HG03175 (cell line): Measurements from ENCODE around the gene EI24.

Experiments
- ATAC-seq: cut with Tn5 transposase; IDR thresholded peaks from one replicate; pipeline ENCODE4 v1.9.1; 2021; ENCODE audit warnings: mild to moderate bottlenecking, moderate library complexity; ENCODE audit not compliant: unreplicated experiment

The EI24 gene

DNA sequence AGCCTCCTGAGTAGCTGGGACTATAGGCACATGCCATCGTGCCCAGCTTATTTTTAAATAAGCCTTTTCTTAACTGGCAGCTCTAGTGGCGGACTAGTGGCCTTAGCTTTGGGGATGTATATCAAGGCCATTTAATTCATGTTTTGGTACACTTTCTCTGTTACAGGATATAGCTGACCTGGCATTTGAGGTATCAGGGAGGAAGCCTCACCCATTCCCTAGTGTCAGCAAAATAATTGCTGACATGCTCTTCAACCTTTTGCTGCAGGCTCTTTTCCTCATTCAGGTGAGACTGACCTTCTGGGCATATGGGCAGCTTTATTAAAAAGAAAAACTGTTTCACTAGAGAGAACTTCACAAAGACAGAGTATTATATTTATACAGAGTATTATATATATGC is 9.5 kb downstream of the EI24 start:
- no peak for ATAC-seq

GRCh38 chr11:125579811-125580210 is 10.5 kb downstream of the EI24 start:
- no peak for ATAC-seq

- no peak for ATAC-seq
Measured at GRCh38 chr11:125583496-125583895, 14.2 kb downstream of the EI24 start.

DNA sequence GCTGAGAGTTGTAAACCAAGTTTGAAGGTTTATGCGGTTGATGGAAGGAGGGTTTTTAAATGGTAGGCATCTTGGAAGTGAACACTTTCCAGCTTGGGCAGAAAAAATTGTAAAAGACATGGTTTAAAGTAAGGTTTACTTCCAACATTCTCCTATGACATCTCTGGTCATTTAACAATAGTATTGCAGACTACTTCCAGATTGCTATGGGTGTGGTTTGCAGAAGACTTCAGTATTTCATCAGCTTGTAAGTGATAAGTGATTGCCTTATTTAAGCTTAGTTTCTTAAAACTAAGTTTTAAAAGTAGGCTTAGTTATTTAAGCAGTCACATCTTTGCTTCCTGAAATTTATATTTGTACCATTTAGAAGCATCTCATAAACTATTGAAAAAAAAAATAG is 16.2 kb downstream of the EI24 start:
- no peak for ATAC-seq

DNA sequence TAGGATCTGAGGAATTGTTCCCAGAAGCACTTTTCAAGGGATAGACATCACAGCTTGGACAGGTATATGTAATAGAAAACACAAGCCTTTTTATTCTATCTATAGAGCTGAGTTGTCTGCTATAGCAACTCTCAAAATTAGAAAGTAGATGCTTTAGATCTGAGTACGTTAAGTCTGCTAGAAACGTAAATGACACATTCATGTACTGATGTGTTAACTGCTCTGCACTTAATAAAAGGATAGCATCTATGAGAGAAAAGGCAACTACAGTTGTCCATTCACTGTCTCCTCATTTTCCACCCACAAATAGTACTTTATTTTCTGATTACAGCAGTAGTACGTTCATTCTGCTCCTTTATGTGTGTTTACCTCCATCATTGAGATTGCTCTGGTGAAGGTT is 17.3 kb downstream of the EI24 start:
- no peak for ATAC-seq

DNA sequence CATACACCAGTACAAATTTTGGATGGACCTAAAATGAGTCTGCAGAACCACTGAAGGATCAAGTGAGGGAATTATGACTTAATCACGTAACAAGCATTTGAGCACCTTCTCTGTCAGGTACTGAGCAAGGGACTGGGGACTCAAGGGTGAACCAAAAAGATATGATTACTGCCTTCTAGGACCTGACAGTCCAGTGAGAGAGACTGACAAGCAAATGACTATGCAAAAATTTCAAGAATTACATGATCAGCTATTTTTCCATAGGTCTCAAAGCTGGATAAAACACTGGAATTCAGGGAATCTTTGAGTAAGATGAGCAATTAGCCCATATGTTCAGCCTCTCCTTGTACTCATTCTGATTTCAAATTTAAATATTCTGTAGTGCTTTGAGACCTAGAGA is 18.2 kb downstream of the EI24 start:
- no peak for ATAC-seq

DNA sequence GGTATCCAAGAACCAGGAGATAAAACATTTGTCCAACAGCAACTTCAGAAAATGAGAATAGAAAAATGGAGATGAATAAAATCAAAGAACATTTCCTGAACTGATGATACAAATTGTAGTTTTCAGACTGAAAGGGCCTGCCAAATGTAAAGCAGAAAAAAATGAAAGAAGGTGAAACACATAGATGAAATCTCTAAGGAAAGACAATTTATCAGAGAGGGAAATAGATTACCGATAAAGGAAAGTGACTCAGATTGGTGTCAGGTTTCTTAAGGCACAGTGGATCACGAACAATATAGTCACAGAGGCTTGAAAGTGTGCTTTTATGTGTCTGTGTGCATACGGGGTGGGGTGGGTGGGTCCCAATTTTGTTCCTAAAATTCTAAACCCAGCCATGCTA is 19.2 kb downstream of the EI24 start:
- no peak for ATAC-seq

DNA sequence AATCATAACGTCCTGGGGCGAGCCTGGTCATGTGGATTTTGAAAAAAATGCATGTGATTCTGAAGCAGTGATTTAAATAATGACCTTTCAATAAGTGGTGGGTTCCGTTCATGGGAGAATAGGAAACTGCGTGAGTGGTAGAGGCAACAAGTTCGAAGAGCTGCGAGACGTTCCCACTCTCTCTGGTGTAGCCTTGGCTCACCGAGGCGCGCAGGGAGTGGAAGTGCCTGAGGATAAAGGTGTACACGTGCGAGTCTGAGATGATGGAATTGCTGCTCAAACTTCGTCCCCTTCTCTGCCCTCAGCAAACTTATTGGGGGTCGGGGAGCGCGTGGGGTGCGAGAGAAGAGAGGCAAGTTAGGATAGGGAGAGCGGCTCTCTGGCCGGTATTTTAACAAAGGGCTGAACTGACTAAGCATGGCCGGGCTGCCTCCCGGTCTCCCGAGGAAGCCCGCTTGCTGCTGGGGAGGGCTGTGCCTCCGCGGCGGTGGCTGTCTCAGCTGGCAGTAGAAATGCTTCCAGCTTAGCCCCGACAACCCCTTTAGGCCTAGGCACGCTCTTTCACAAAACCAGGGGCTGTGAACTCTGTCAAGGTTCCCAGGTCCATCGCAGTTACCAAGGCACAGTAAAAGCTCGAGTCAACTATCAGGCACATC is 22.5 kb downstream of the EI24 start:
- ATAC-seq, result peak; percentile 25

DNA sequence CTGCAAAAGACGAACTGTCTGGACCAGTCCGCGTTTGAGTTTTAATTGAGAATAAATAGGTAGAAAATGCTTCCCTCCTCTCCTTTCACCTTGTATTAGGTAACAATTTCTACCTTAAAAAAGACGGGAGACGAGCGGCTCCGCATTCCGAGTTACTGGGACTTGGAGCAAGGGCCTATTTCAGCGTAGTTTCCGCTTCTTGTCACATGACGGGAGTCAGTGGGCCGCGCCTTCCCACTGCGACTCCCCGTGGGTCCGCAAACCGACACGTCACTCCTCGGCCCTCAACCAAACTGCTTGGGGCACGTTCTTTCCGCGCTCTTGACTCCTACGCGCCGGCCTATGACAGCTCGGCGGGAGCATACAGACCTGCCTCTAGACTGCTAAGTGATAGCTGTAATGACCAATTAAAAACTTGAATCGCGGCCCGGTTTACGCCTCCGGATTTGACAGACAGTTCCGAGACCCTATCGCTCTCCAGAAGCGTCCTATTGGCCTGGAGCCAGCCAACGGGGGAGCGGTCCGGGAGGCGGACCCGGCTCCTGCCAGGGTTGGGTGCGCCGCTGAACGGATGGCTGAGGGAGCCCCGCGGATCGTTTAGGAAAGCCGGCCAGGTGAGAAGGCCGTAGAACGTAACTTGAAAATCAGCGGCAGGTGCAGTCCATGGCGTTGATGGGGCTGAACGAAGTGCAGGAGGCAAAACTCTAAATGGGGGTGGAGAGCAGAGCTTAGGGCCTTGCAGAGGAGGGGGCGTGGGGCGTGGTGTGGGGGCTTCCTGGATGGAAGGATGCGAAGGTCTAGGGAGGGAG is 23.2 kb downstream of the EI24 start, which contains the start of gene STT3A:
Gene STT3A, plus strand, starts transcription at position 548 of the 809 bp plus-strand sequence. CDS start 3,064 bp downstream, outside the sequence.
- ATAC-seq, result peak; percentile 98

- no peak for ATAC-seq
Measured at GRCh38 chr11:125593114-125593820, 24.0 kb downstream of the EI24 start.

DNA sequence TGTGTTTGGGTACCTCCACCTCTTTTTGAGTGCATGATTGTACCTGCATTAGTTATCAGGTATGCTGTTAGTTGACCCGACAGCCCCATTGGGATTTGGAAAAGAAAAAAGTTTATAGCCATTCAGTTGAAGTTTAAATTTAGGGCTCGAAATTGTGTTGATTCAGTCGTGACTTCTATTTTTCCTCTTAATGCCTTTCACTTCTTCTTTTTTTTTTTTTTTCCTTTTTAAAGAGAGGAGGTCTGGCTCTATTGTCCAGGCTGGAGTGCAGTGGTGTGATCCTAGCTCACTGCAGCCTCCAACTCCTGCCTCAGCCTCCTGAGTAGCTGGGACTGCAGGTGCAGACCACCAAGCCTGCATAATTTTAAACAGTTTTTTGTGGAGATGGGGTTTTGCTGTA is 25.7 kb downstream of the EI24 start:
- ATAC-seq, result no peak

DNA sequence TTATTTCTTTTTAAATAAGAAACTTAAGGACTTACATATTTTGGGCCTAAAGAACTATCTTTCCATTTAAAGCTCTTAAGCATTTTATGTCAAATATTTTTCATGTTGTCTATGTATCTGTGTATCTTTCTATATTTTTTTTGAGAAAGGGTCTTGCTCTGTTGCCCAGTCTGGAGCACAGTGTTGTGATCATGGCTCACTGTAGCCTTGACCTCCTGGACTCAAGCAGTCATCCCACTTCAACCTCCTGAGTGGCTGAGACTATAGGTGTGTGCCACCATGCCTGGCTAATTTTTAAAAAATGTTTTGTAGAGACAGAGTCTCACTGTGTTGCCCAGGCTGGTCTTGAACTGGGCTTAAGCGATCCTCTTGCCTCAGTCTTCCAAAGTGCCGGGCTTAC is 31.4 kb downstream of the EI24 start:
- no peak for ATAC-seq

DNA sequence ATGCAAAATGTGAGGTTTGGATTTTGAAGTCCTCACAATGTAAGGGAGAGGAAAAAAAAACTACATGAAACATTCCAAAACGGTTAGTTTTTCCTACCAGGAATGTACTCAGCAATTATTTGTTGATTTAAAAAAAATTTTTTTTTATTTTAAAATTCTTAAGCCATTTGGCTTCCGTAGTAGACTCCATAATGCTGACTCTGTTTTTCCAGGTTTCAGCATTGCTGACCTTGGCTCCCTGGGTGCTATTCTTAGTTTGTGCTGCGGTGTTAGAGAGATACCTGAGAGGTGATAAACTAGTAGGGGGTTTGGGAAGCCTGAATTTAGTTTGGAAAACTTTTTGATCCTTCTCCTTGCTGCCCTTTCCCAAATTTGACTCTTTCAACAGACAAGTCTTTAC is 33.9 kb downstream of the EI24 start:
- ATAC-seq, result no peak

DNA sequence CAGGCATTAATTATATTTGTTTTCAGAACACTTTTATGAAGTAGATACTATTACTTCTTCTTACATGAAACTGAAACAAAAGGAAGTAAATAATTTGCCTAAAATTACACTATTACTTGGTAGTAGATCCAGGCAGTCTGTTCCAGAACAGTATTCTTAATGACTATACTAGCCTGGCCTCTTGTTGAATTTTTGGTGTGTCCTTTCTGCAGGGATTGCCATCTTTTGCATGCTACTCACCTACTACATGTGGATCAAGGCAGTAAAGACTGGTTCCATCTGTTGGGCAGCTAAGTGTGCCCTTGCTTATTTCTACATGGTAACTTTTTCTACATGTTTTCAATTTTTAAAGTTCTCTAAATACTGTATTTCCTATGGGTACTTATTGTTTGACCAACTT is 36.1 kb downstream of the EI24 start:
- no peak for ATAC-seq

GRCh38 chr11:125609545-125609944 is 40.3 kb downstream of the EI24 start:
- ATAC-seq, result no peak

DNA sequence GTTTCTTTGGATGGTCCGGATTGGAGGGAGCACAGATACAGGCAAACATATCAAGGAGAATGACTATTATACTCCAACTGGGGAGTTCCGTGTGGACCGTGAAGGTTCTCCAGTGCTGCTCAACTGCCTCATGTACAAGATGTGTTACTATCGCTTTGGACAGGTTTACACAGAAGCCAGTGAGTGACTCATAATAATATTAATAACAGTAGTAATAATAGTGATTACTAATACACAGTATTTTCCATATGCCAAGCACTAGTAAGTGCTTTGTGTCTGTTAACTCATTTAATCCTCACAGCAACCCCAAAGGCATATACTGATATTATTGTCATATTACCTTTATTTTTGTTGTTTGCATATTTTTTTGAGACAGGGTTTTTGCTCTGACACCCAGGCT is 49.1 kb downstream of the EI24 start:
- no peak for ATAC-seq

DNA sequence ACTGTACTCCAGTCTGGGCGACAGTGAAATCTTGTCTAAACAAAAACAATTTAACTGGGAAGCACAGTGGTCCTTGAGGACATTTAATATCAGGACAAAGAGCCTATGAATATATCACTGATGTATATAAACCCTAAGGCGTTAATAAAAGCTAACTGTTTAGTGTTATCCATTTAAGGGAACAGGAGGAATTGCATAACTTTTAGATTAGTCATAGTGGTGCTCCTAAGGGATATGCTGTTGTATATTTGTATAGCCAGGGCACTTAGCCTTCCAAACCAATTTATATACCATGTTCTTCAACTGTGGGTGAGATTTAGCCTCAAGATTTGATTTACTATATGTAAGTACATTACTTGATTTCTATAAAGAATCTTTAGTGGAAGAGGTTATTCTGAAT is 52.7 kb downstream of the EI24 start:
- ATAC-seq, result no peak

DNA sequence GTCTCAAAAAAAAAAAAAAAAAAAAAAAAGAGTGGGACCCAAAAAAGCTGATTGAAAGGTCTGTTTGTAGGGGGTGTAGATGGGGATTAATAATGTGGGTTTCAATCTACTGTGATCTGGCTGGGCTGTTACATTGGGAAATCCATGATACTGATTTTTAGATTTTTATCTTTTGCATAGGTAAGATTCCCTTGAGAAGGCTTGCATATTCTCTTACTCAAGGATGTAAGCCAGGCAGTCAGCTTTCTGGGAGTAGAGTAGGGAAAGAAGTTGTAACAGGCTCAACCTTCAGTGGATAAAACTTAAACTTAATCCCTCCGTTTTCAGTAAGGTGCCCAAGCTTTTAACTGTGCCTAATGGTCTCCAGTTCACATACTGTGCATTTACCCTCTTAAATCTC is 53.8 kb downstream of the EI24 start:
- no peak for ATAC-seq

DNA sequence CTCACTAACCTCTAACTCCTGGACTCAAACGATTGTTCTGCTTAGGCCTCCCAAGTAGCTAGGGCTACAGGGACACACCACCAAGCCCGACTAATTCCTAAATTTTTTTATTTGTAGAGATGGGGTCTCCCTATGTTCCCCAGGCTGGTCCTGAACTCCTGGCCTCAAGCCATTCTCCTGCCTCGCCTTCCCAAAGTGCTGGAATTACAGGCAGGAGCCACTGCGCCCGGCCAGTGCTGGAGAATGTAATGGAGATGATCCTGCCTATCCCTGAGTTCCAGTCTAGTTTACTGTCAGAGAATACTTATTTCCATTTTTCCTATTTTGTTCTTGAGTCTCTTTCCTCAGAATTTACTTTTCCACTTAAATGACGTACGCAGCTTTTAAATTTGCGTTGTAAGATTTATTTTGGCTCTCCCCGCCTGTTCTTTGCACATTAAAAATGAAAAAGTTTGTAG is 55.5 kb downstream of the EI24 start, which contains the start of gene CHEK1:
Gene CHEK1, plus strand, starts transcription at position 408 of the 458 bp plus-strand sequence. CDS start 1,606 bp downstream, outside the sequence.
- ATAC-seq, result no peak

DNA sequence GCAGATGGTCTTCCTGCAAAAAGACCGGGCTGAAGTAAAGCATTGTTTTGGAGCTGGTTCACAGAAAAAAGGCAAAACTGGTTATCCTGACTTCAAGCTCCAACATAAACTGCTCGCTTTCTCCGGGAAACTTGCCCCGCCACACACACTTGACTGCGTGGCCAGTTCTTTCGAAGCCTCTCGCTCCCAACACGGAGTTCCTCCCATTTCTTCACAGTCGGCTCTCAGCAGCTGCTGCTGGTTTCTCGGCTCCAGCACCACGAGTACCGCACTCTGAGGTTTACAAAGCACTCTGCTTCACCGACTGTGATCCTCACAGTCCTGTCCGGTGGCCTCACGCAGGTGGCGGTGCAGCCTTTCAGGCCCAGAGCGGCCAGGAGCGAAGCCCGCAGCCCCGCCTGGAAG is 56.0 kb downstream of the EI24 start:
- no peak for ATAC-seq

- peak; percentile 85 for ATAC-seq
Measured at GRCh38 chr11:125625630-125626287, 56.5 kb downstream of the EI24 start.
